Measurements from ENCODE around the gene CDC42SE2. TPM values are rescaled to one million over a fixed set of nuclear protein-coding genes. Genes with fewer than 3 reads are reported as not detected.

CDC42SE2 gene
- total RNA-seq, 1 experiment from 2014 or later = 32.8 TPM

DNA sequence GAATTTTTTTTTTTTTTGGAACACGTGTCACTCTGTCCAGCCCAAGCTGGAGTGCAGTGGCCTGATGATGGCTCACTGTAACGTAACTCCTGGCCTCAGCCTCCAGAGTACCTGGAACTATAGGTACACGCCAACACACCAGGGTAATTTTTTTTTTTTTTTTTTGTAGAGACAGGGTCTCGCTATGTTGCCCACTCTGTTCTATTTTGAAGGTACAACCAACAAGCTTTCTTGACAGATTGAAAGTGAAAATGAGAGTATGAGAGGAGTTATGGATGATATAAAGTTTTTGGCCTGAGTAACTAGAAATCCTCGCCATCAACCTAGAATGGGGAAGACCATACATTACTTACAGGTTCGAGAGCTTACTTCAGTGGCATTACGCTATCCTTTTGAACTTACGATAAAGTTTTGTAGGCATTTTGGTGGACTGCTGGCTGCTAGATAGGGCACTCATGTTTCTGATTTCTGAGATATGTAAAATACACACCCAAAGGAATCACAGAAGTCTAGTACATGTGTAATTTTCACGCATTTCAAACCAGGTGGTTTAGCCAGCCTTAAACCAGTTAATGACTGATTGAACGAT is 806 bp upstream of the CDC42SE2 start:
- Histone ChIP-seq H3K4me3 (peak overlapping the region; percentile 86), H4K20me1 (ENCODE audit: insufficient read depth) (no peaks in the 10 kb centered on the region), H3K9me2 (ENCODE audit: insufficient read depth) (no peaks in the 10 kb centered on the region), H3K9me3 (ENCODE audit: insufficient read depth, low read depth) (no peaks in the 10 kb centered on the region), H3K36me3 (ENCODE audit: low read depth) (no peaks in the 10 kb centered on the region), H3K4me2 (peak overlapping the region; percentile 98), H2AFZ (peak overlapping the region; percentile 95), H3K27ac (peak overlapping the region; percentile 61), H3F3A (ENCODE audit: insufficient read depth, low read depth) (peaks cover 27% of the 10 kb centered on the region; the same call in 1 of the 2 replicates), H3K79me2 (ENCODE audit: low read depth) (peaks cover 44% of the 10 kb centered on the region), H3K4me1 (replicated peaks; ENCODE audit: insufficient read depth) (peaks cover 39% of the 10 kb centered on the region), H3K27me3 (ENCODE audit: insufficient read depth, low read depth) (no peaks in the 10 kb centered on the region)
- ChIA-PET CTCF (interaction anchor here (0.5 to 0.7 kb wide), 4 partner anchors 17 to 1598 kb away, joined by 4 to 8 read pairs (median 4); no protein-coding TSS in a partner anchor), POLR2A (ENCODE audit: unreplicated experiment) (no interaction called here)
- DNase-seq = no peak
- no peak for TF ChIP-seq EZH2 (IDR thresholded peaks at IDR 0.05; ENCODE audit: low read depth)
- TF ChIP-seq, protein P1, sequence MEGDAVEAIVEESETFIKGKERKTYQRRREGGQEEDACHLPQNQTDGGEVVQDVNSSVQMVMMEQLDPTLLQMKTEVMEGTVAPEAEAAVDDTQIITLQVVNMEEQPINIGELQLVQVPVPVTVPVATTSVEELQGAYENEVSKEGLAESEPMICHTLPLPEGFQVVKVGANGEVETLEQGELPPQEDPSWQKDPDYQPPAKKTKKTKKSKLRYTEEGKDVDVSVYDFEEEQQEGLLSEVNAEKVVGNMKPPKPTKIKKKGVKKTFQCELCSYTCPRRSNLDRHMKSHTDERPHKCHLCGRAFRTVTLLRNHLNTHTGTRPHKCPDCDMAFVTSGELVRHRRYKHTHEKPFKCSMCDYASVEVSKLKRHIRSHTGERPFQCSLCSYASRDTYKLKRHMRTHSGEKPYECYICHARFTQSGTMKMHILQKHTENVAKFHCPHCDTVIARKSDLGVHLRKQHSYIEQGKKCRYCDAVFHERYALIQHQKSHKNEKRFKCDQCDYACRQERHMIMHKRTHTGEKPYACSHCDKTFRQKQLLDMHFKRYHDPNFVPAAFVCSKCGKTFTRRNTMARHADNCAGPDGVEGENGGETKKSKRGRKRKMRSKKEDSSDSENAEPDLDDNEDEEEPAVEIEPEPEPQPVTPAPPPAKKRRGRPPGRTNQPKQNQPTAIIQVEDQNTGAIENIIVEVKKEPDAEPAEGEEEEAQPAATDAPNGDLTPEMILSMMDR (conservative IDR thresholded peaks at IDR 0.05) = no peak
- intact Hi-C loops (cut with micrococcal nuclease; ENCODE audit: unreplicated experiment) = no loop called here
- TSS peak; percentile 82 for BruUV-seq (replicated peaks)

DNA sequence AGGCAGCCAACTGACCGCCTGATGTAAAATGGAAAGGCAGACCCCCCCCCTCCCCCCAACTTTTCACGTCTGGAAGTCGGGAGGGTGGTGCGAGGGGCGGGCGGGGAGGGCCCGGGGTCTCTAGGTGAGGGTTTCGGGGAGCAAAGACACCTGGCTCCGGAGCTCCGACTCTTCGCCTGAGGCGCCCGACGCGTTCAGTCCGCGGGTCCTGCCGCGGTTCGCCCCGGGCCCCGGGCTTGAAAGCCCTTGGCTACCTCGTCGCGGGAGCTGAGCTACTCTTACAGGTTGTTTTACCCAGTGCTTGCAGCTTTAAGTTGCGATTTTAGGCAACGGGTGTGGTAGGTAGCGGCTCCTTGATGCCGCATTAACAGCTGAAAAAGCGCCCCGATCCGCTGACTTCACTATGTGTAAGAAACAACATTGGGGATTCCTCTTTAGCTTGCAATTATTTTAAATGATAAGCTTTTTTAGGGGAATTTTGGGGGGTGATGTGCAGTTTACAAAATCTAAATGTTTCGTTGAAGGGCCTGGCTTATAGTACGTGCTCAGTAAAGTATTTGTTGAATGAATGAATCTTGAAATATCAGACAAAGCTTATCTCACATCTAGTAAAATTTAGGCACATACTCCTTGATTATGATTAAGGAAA is 722 bp downstream of the CDC42SE2 start:
- Histone ChIP-seq H3K27me3 (ENCODE audit: insufficient read depth, low read depth) (no peaks in the 10 kb centered on the region), H3K36me3 (ENCODE audit: low read depth) (no peaks in the 10 kb centered on the region), H3K9me3 (ENCODE audit: insufficient read depth, low read depth) (no peaks in the 10 kb centered on the region), H3K79me2 (ENCODE audit: low read depth) (peaks cover 59% of the 10 kb centered on the region), H3K4me2 (peak overlapping the region; percentile 95), H4K20me1 (ENCODE audit: insufficient read depth) (no peaks in the 10 kb centered on the region), H3K4me3 (peak overlapping the region; percentile 86), H3F3A (ENCODE audit: insufficient read depth, low read depth) (peaks cover 13% of the 10 kb centered on the region; the same call in 1 of the 2 replicates), H3K27ac (no peak overlapping the region), H3K9me2 (ENCODE audit: insufficient read depth) (no peaks in the 10 kb centered on the region), H2AFZ (peak overlapping the region; percentile 99), H3K4me1 (replicated peaks; ENCODE audit: insufficient read depth) (peaks cover 24% of the 10 kb centered on the region)
- BruUV-seq (replicated peaks) = no TSS peak
- POLR2A ChIA-PET (ENCODE audit: unreplicated experiment) = interaction anchor here (0.5 to 1.1 kb wide), 4 partner anchors 16 to 118 kb away, joined by 3 to 6 read pairs (median 4); no protein-coding TSS in a partner anchor
- DNase-seq = no peak
- intact Hi-C loops (cut with micrococcal nuclease; ENCODE audit: unreplicated experiment) = loop anchor here (2.0 kb wide), 3 partner anchors 58 to 118 kb away; partner anchors contain the start of gene HINT1
- no peak for TF ChIP-seq EZH2 (IDR thresholded peaks at IDR 0.05; ENCODE audit: low read depth)
- TF ChIP-seq, protein P1 (conservative IDR thresholded peaks at IDR 0.05) = no peak
- CTCF ChIA-PET = no interaction called here

DNA sequence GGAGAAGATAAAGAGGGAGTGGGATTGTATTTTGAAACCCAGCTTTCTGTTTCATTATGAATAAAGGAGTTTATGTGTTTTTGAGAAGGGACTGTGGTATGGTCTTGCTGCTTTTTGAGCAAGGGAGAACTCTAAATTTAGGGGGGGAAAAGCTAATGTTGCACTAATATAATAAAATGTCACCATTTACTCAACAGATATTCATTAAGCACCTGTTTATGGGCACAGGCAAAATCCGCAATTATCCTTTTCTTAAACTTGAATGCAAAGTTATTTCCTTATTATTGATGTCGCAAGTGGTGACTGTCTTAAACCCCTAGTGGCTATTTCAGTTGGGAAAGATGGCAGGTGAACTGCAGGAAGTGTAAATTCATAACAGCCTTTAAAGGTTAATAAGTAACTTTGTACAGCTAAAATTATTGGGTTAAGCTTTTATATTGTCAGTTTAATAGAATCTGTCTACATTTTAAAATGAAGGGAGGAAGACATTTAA is 1.5 kb downstream of the CDC42SE2 start:
- Histone ChIP-seq H3K27ac (no peak overlapping the region), H3K36me3 (ENCODE audit: low read depth) (no peaks in the 10 kb centered on the region), H3K4me3 (peak overlapping the region; percentile 86), H3F3A (ENCODE audit: insufficient read depth, low read depth) (peaks cover 15% of the 10 kb centered on the region), H3K79me2 (ENCODE audit: low read depth) (peaks cover 65% of the 10 kb centered on the region), H2AFZ (no peak overlapping the region; the same call in 1 of the 2 replicates), H4K20me1 (ENCODE audit: insufficient read depth) (no peaks in the 10 kb centered on the region), H3K9me2 (ENCODE audit: insufficient read depth) (no peaks in the 10 kb centered on the region), H3K27me3 (ENCODE audit: insufficient read depth, low read depth) (no peaks in the 10 kb centered on the region), H3K9me3 (ENCODE audit: insufficient read depth, low read depth) (no peaks in the 10 kb centered on the region), H3K4me2 (peak overlapping the region; percentile 95), H3K4me1 (replicated peaks; ENCODE audit: insufficient read depth) (peaks cover 23% of the 10 kb centered on the region)
- DNase-seq = peak in 1 of 2 experiments; percentile 66
- ChIA-PET CTCF (interaction anchor here (0.6 to 0.7 kb wide), 2 partner anchors 140 to 167 kb away, joined by 3 to 4 read pairs; no protein-coding TSS in a partner anchor), POLR2A (ENCODE audit: unreplicated experiment) (no interaction called here)
- BruUV-seq (replicated peaks) = no TSS peak
- TF ChIP-seq EZH2 (IDR thresholded peaks at IDR 0.05; ENCODE audit: low read depth) = no peak
- TF ChIP-seq, protein P1 (conservative IDR thresholded peaks at IDR 0.05) = peak; percentile 38; the same call in 1 of the 2 replicates
- intact Hi-C loops (cut with micrococcal nuclease; ENCODE audit: unreplicated experiment) = loop anchor here (2.0 kb wide), 3 partner anchors 57 to 117 kb away; partner anchors contain the start of gene HINT1

All from PC-9 (cell line).